ENCODE results near the gene ZSCAN12.

DNA sequence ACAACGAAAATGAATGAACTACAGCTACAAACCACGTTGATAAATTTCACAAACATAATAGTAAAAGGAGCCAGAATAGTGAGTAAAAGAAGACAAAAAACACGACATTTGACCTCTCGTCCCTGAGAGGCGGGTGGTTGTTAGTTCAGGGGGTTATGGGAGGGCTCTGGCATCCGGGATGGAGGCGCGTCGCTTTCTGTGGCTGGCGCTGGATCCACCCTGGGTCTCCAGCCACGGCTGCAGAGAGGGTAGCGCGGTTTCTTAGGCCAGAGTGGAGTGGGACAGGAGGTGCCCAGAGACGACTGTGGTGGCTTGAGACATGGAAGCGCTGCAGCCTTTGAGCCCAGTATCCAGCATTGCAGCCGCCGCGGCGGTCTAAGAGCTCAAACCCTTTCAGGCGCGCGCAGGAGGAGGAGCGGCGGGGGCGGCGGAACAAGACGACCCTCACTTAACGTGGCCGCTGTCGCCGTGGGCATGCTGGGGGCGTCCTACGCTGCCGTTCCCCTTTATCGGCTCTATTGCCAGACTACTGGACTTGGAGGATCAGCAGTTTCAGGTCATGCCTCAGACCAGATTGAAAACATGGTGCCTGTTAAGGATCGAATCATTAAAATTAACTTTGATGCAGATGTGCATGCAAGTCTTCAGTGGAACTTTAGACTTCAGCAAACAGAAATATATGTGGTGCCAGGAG, 47.4 kb upstream of the ZSCAN12 start:
- no peak for TF ChIP-seq REST (IDR thresholded peaks at IDR 0.05; ENCODE audit: unreplicated experiment)
- TF ChIP-seq, protein P1, sequence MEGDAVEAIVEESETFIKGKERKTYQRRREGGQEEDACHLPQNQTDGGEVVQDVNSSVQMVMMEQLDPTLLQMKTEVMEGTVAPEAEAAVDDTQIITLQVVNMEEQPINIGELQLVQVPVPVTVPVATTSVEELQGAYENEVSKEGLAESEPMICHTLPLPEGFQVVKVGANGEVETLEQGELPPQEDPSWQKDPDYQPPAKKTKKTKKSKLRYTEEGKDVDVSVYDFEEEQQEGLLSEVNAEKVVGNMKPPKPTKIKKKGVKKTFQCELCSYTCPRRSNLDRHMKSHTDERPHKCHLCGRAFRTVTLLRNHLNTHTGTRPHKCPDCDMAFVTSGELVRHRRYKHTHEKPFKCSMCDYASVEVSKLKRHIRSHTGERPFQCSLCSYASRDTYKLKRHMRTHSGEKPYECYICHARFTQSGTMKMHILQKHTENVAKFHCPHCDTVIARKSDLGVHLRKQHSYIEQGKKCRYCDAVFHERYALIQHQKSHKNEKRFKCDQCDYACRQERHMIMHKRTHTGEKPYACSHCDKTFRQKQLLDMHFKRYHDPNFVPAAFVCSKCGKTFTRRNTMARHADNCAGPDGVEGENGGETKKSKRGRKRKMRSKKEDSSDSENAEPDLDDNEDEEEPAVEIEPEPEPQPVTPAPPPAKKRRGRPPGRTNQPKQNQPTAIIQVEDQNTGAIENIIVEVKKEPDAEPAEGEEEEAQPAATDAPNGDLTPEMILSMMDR (conservative IDR thresholded peaks at IDR 0.05; ENCODE audit: low read depth in 2 of 2), result no peak
- no peak for TF ChIP-seq ZNF331 (CRISPR knock-in tag; IDR thresholded peaks at IDR 0.05; ENCODE audit: low read depth)
- peak; percentile 56 for TF ChIP-seq POLR2AphosphoS5 (IDR thresholded peaks at IDR 0.05; ENCODE audit: low read depth)
- no peak for TF ChIP-seq EZH2phosphoT487 (IDR thresholded peaks at IDR 0.05; ENCODE audit: unreplicated experiment)
- TF ChIP-seq EZH2 (IDR thresholded peaks at IDR 0.05; ENCODE audit: low read depth, unreplicated experiment), result no peak
- no peak for TF ChIP-seq CREB1 (CRISPR knock-in tag; IDR thresholded peaks at IDR 0.05; ENCODE audit: low read depth)
- no peak for TF ChIP-seq ZNF462 (CRISPR knock-in tag; IDR thresholded peaks at IDR 0.05)
- TF ChIP-seq JUNB (IDR thresholded peaks at IDR 0.05; ENCODE audit: unreplicated experiment), result no peak
- no peak for TF ChIP-seq ETS1 (IDR thresholded peaks at IDR 0.05)
- TF ChIP-seq NANOG (IDR thresholded peaks at IDR 0.05; ENCODE audit: borderline replicate concordance), result no peak
- TF ChIP-seq ZNF114 (CRISPR knock-in tag; IDR thresholded peaks at IDR 0.05), result no peak

Data from GM23338 (cell line).